Neural progenitor cell (in vitro differentiated cells): ENCODE results near the gene KIR3DL3.

ENCODE experiments used
- CTCF ChIP-seq: fragments of 200-600 bp; sonication (generic); IDR thresholded peaks from 2 replicates; pipeline ENCODE4 v1.5.1; 2017; ENCODE audit warnings: antibody characterized with exemption, mild to moderate bottlenecking
- EZH2 ChIP-seq: fragments of 200-600 bp; sonication (generic); IDR thresholded peaks from 2 replicates; pipeline ENCODE4 v1.6.1; 2017; ENCODE audit warnings: antibody characterized with exemption, mild to moderate bottlenecking, moderate library complexity
- EZH2phosphoT487 ChIP-seq: fragments of 200-600 bp; sonication (generic); IDR thresholded peaks from 2 replicates; pipeline ENCODE4 v1.6.1; 2017; ENCODE audit warnings: antibody characterized with exemption

- TF ChIP-seq CTCF (no peak), EZH2 (no peak), EZH2phosphoT487 (no peak)
These were observed 29.6 kb upstream of the KIR3DL3 start for GRCh38 chr19:54694648-54695047.
